Activated CD4-positive, alpha-beta T cell treated with anti-CD3 and anti-CD28 coated beads for 4 hours (primary cell): ENCODE results near the gene ZNF99.
"Not testable (repeated sequence)": the region's sequence is repeated elsewhere in the genome, so short reads cannot be mapped to it uniquely, and the experiment has no call there.

Experiments
- DNase-seq, 2 donors: peaks; one replicate each; pipeline ENCODE4 v3.0.0-alpha.2; 2020

Gene ZNF99

GRCh38 chr19:22783651-22784410, at the start of gene ZNF99:
Gene ZNF99, minus strand, starts transcription at chr19:22784151. Its CDS starts 135 bp downstream, at chr19:22784016.
- DNase-seq: no peak

DNA sequence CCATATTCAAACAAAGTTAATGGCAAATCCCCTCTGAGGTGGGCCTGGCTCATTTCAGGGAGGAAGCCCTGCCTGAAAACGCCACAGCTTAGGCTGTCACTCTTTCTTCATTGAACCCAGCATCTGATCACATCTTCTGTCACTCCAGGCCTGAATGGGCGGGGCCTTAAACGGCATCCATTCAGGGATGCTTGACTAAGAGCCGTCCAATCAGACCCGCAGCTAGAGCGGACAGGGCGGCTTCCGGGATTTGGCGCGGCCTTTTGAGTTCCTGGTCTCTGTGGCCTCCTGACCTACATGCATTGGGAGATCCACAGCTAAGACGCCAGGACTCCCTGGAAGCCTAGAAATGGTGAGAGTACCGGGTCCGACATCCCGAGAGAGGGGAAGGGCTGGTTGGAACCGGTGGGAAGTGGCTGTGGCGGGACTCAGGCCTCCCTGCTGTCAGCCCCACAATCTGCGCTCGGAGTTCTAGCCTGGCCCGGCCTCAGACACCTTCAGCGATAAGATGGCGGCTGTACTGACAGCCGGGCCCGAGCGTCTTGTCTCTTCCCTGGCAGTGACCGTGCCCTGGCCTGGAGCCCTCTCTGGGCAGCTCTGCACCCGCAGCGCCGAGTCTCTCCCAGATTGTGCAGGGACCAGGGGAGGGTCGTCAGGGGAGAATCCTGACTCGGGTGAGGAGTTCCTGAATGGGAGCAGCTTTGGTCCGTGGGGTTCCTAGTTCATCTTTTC, 48.2 kb upstream of the ZNF99 start, which contains the start of gene ZNF723:
ZNF723 (plus strand) TSS at position 261 of the 732 bp plus-strand sequence; CDS start at position 350, 89 bp downstream.
- no peak for DNase-seq

- DNase-seq: no peak
Measured at GRCh38 chr19:22831211-22831610, 47.3 kb upstream of the ZNF99 start.

GRCh38 chr19:22814124-22814523, 30.2 kb upstream of the ZNF99 start:
- no peak for DNase-seq

GRCh38 chr19:22807061-22807835, 23.3 kb upstream of the ZNF99 start:
- DNase-seq: no peak

DNA sequence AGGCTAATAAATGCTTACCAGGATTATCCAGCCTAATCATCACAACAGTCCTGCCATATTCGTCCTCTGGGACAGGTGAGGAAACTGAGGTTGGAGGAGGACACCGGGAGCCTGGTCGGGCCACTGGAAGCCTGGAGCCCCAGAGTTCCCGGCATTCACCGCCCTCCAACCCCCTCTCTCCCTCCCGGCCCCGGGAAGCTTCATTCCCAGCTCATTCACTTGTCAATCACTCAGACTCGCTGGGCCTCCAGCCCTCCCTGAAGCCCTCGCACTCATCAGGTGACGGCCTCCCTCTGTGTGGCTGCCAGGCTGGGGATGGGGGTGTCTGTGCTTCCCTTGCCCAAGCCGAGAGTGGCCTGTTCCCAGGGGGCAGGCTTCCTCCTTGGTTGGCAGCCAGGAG, 22.5 kb upstream of the ZNF99 start:
- DNase-seq: no peak

- no peak for DNase-seq
Measured at GRCh38 chr19:22797040-22797439, 13.1 kb upstream of the ZNF99 start.

GRCh38 chr19:22792863-22793262, 8.9 kb upstream of the ZNF99 start:
- not testable (repeated sequence) for DNase-seq

- no peak for DNase-seq
Measured at GRCh38 chr19:22735911-22736645, 47.9 kb downstream of the ZNF99 start.

DNA sequence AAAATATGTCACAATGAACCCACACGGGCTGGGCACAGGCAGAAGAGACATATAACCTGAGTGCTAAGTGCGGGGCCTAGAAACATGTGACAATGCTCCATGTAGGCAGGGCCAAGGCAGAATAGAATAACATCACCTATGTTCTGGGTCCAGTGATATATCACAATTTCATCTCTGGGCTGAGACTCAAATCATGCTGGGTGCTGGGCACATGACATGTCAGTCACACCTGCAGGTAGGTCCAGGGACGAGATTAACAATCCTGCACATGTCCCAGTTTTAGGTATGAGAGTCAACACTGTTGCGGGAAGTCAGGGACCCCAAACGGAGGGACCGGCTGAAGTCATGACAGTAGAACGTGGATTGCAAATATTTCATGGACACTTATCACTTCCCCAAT, 50.3 kb downstream of the ZNF99 start:
- no peak for DNase-seq

GRCh38 chr19:22728214-22728613, 55.7 kb downstream of the ZNF99 start:
- not testable (repeated sequence) for DNase-seq

- not testable (repeated sequence) for DNase-seq
Measured at GRCh38 chr19:22721533-22721932, 62.4 kb downstream of the ZNF99 start.

DNA sequence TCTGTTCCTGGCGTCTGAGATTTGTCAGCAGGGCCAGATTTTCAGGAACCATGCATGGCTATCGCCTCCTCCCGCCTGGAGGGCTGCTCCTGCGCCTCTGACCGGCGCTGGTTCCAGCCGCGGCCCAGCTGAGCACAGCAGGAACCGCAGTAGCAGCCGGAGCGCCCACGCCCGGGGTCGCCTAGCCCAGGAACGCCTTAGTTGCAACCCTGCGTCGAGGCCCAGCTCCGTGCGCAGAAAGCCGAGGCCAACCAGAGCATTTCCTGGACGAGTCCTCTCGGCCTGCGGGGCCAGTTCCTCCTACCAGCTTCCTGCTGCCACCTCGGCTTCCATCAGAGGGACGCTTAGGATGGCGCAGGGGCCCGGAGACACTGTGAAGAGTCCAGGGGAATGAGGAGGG, 75.0 kb downstream of the ZNF99 start:
- no peak for DNase-seq

DNA sequence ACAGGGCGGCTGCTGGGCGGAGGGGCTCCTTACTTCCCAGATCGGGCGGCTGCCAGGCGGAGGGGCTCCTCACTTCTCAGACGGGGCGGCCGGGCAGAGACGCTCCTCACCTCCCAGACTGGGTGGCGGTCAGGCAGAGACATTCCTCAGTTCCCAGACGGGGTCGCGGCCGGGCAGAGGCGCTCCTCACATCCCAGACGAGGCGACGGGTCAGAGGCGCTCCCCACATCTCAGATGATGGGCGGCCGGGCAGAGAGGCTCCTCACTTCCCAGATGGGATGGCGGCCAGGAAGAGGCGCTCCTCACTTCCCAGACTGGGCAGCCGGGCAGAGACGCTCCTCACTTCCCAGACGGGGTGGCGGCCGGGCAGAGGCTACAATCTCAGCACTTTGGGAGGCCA, 80.9 kb downstream of the ZNF99 start:
- not testable (repeated sequence) for DNase-seq

GRCh38 chr19:22702661-22703060, 81.3 kb downstream of the ZNF99 start:
- DNase-seq: not testable (repeated sequence)
